Epidermal melanocyte (primary cell): ENCODE measurements around the gene CELSR1.
"Not testable (repeated sequence)": the region's sequence is repeated elsewhere in the genome, so short reads cannot be mapped to it uniquely, and the experiment has no call there.

Experiments
- DNase-seq: peaks from one replicate; pipeline ENCODE4 v3.0.0; 2011; ENCODE audit warnings: low spot score; ENCODE audit not compliant: insufficient read length

Gene CELSR1

DNA sequence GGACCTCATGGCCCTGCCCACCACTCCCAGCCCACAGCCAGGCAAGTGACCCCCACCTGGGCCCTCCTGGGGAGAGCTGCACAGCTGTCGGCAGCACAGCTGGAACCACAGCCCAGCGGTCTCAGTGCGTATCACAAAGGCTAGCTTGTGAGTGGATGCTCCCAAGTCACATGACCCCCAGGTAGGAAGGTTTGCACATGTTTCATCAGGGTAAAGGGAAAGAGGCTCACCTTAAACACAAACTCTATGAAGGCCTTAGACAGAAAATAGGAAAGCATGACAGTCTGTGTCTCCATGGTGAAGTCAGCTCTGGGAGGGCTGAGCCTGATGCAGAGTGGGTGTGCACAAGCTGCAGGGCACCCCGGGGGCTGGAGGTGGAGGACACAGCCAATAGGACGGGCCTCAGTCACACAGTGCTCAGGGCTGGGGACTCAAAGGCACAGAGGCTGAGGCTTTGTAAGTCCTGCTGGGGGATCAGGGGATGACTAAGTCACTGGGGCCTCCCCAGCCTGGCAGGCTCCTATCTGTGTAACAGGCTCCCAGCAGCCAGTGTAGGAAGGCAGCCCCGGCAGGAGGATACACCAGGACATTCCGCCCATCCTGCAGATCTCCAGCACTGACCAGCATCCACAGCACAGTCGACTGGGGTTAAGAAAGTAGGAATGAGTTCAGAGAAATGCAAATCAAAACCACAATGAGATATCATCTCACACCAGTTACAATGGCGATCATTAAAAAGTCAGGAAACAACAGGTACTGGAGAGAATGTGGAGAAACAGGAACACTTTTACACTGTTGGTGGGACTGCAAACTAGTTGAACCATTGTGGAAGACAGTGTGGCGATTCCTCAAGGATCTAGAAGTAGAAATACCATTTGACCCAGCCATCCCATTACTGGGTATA, 22.0 kb downstream of the CELSR1 start:
- no peak for DNase-seq

GRCh38 chr22:46514592-46515207, 22.7 kb downstream of the CELSR1 start:
- no peak for DNase-seq

DNA sequence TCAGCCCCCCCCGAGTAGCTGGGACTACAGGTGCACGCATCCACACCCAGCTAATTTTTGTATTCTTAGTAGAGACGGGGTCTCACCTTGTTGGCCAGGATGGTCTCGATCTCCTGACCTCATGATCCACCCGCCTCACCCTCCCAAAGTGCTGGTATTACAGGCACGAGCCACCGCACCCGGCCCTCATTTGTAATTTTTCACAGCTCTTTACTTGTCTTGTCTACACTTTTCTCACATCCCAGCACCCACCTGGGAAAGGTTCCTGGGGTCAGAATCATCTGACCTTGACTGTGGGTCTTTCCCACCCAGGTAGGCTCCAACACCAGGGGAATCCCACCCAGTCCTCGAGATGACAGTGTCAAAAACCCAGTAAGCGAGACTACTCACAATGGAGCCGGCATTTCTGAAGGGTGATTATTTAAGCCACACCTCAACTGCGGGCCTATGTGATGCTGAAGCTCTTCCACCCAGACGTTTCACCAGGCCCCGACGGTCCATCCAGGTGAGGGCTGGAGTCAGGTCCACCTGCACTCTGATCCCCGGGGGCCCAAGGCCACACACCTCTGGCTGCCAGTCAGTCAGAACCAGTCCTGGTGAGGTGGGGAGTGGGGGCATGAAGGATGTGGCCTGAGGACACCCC, 23.4 kb downstream of the CELSR1 start:
- no peak for DNase-seq

GRCh38 chr22:46512683-46513082, 24.7 kb downstream of the CELSR1 start:
- DNase-seq = no peak

DNA sequence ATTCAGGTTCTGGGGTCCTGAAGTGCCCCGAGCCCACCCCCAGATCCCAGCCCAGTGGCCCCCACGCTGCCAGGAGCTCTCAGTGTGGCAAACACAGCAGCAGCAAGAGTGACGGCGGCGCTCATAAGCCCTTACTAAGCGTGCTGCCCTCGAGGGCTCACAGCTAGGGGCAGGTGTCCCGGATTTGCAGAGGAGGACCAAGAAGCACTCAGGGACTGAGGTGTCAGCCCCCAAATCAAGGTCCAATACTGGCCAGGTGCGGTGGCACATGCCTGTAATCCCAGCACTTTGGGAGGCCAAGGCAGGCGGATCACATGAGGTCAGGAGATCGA, 25.4 kb downstream of the CELSR1 start:
- DNase-seq = no peak

DNA sequence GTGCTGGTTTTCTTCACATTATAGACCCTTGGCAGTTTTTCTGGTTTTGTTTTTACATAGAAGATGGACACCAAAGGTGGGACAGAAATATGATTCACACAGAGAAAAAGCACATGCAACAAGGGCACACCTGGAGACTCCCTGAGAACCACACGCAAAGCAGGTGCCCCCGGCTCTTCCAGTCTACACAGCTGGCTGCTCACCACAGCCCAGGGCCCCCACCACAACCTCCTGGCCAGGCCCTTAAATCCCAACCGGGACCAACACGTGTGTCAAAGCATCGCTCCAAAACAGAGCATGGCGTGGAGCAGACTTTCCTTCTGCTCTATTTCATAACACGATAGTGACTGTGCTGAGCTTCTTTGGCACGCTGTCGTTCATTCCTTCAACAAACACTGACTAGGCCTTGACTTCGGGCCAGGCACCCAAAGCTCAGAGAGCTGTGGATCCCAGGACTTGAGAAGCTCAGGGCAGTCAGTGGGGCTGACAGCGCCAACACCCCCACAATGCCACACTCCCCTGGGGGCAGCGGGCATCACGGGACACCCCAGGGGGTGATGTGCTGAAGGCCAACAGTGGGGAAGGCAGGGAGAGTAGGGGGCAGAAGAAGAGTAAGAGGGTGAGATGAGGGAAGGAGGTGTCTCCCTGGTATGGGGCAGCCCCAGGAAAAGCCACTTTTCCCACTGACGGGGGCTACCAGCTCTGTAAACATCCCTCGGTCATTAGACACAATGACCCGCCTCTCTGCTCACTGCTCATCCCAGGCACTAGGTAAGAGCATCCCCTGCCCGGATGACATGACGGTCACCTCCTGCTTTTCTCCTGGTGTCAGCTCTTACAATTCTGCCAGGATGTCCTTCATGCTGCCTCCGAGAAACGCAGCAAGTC, 26.0 kb downstream of the CELSR1 start:
- DNase-seq = no peak

DNA sequence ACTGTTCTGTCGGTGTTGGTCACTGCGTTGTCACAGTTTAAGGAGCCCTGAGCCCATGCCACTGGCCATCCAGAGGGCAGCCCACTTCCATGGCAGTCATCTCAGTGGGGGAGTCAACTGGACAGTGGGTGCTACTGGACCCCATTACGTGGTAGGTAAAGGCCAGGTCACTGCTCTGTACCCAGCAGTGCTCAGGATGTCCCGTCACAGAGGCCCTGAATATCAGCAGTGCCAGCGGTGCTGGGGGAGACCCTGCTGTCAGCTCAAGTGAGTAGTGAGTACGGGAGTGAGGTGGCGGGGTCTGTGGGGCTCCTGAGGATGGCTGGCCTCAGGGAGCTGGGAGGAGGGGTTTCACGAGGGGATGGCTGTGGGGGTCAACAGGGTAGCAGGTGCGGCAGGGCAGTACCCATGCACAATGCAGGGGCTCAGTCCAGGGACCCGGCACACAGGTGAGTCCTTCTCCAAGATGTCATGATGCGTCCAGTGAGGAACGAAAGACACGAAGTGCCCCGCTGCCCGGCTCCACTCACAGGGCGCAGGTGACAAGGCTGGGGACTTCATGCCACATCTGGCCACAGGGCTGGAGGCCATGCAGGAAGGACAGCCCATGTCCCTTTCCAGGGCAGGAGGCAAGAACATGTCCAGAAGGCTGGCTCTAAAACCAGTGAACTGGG, 27.9 kb downstream of the CELSR1 start:
- no peak for DNase-seq

DNA sequence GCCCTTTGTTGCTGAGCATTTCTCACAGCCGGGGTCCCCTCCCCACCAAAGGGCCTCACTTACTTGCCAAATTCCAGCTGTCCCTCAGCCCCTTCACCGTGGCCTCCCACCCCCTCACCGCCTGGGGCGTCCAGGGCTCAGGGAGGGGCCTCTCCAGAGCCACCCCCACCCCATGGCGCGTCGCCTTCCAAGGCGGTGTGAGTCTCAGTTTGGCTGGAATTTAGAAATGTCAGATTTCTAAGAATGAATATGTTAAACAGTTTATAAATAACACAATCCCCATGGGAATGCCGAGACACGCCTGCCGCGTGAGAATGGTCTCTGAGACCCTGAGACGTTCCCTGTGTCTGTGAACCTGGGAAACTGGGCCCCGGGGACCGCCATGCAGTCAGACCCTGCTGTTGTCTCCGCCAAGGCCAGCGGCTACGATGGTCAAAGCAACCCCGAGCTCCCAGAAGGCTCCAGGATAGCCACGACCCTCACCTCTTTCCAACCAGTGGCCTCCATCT, 28.9 kb downstream of the CELSR1 start:
- no peak for DNase-seq

DNA sequence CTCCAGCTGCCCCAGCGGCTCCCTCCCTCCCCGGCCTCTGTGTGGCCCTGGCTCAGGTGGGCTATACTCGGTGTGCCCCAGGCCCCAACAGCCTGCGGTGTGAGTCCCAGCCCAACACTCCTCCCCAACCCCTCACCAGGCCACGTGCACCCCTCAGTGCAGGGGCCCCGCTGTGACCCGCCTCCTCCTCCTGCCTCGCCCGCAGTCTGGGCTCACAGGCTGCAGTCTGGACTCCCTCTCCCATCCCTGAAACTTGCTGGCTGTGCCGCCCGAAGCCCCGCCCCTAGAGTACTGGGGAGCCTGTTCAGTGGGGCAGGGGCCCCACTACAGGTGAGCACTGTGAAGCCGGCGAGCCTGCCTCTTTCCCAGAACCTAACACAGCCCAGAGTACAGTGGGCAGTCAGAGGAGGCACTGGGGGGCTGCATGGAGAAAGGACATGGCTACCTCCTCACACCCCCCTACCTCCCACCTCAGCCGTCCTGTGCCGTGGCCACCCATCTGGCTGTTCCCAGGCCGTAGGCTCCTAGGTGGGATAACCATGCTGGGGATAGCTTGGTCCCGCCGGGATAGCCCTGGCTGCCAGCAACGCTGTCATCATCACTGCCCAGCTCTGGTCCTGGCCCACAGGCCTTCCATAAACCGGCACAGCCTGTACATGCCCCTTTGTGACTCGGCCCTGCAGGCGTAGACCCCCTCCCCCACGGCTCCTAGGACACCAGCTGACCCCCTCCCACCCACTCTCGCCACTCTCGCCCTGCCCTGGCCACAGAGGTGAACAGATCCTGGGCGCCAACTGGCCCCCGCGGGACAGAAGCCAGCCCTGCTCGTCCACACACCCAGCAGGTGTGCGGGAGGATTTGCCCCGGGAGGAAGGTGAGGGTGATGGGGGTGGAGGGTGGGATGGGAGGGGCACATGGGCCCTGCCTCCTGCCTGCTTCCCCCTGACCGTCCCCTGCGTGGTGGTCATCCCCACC, 29.7 kb downstream of the CELSR1 start:
- DNase-seq = no peak

GRCh38 chr22:46504584-46504983, 32.8 kb downstream of the CELSR1 start:
- DNase-seq = no peak

DNA sequence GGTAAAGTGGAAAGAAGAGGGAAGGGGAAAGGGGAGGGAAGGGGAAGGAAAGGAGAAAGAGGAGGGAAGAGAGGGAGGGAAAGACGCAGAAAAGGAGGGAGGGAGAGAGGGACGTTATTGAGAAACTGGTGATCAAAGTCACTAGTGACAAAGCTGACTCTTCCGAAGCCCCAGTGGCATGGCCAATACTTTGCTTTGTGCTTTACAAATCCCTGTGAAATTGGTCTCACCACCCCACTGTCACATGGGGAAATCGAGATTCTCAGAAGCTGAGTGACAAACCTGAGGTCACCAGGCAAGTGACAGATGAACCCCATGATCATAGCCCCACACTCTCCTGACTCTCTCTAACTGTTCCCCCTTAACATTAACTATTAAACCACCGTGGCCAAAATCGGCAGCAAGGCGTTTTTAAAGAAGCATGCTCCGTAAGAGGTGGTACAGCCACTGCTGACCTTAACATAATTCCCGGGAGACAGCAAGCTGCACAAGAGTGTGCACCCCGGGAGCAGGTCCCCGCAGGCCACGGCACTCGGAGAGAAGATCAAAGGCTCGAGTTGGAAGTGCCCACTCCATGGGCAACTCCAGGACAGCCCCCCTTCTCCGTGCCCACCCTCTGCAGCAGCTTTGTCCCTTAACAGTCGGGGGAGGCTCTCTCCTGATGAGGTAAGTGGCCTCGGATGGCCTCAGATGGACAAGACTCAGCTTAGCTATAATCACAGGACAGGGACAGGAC, 34.8 kb downstream of the CELSR1 start:
- no peak for DNase-seq

GRCh38 chr22:46501701-46502100, 35.7 kb downstream of the CELSR1 start:
- no peak for DNase-seq

DNA sequence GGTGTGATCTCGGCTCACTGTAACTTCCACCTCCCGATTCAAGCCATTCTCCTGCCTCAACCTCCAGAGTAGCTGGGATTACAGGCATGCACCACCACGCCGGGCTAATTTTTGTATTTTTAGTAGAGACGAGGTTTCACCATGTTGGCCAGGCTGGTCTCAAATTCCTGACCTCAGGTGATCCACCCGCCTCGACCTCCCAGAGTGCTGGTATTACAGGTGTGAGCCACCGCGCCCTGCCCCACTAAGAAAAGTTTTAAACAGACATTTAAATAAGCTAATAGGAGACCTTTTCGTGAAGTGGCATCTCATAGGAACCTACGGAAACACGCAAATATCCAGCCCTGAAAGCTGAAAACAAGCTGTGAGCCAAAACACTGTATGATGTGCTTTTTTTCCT, 36.2 kb downstream of the CELSR1 start:
- not testable (repeated sequence) for DNase-seq

- no peak for DNase-seq
Measured at GRCh38 chr22:46500201-46500600, 37.2 kb downstream of the CELSR1 start.

DNA sequence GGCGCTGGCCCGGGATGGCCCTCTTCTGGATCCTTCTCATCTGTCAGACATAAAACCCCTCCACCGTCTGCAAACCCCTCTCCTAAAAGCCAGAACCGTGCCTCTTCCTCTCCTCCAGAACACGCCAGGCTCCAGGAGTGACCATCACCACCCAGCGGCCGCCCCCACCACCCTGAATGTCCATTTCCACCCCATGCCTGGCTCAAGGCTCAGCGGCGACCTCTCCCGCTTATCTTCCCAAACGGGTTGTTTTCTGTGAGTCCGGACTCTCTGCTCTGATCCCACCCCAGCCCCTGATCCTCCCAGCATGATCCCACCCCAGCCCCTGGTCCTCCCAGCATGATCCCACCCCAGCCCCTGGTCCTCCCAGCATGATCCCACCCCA, 37.6 kb downstream of the CELSR1 start:
- DNase-seq = no peak

DNA sequence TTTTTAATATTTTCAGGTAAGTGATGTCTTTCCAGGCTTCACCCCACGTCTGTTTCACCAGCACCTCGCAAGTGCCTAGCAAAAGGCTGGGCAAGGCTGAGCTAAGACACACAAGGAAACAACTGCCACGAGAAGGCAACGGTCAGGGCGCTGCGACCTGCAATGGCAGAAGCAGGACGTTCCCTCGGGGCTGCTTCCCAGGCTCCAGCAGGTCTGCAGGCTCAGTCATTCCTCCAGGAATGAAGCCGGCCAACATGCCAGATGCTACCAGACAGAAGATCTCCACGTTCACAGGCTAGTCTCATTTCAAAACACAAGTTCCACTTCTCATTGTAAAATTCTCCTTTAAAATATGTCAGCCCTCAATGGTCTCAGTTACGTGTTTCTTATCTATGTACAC, 45.5 kb downstream of the CELSR1 start:
- DNase-seq = no peak

- no peak for DNase-seq
Measured at GRCh38 chr22:46490538-46490937, 46.9 kb downstream of the CELSR1 start.

- no peak for DNase-seq
Measured at GRCh38 chr22:46486996-46487717, 50.3 kb downstream of the CELSR1 start.
